Loucy (cell line): ENCODE measurements around the gene CFAP97D2.
"Not testable (repeated sequence)": the region's sequence is repeated elsewhere in the genome, so short reads cannot be mapped to it uniquely, and the experiment has no call there.

Source experiments
- H2AFZ ChIP-seq: fragments of 200-600 bp; sonication (generic); 2 replicates; pipeline ENCODE4 v1.6.0; 2016; ENCODE audit warnings: antibody characterized with exemption, mild to moderate bottlenecking, low read length, moderate library complexity
- H3F3A ChIP-seq: fragments of 200-600 bp; 2 replicates; pipeline ENCODE4 v1.6.0; 2016; ENCODE audit warnings: antibody characterized with exemption, low read depth, mild to moderate bottlenecking
- H3K27me3 ChIP-seq: fragments of 200-600 bp; sonication (generic); 2 replicates; pipeline ENCODE4 v1.6.1; 2014; ENCODE audit warnings: low read length, mild to moderate bottlenecking; ENCODE audit not compliant: insufficient read depth, poor library complexity, severe bottlenecking
- H3K36me3 ChIP-seq: fragments of 200-600 bp; sonication (generic); 2 replicates; pipeline ENCODE4 v1.6.1; 2016; ENCODE audit warnings: low read length; ENCODE audit not compliant: insufficient read depth
- H3K4me1 ChIP-seq: fragments of 200-600 bp; sonication (generic); 2 replicates; pipeline ENCODE4 v1.5.1; 2014; ENCODE audit warnings: low read length, mild to moderate bottlenecking; ENCODE audit not compliant: insufficient read depth, poor library complexity, severe bottlenecking
- H3K4me2 ChIP-seq: fragments of 200-600 bp; sonication (generic); 2 replicates; pipeline ENCODE4 v1.6.0; 2014; ENCODE audit warnings: antibody characterized with exemption, low read length, low read depth, mild to moderate bottlenecking; ENCODE audit not compliant: poor library complexity, severe bottlenecking
- H3K4me3 ChIP-seq: fragments of 200-600 bp; sonication (generic); 2 replicates; pipeline ENCODE4 v1.5.1; 2014; ENCODE audit warnings: low read length, mild to moderate bottlenecking, mixed read lengths; ENCODE audit not compliant: poor library complexity, severe bottlenecking
- H3K79me2 ChIP-seq: fragments of 200-600 bp; sonication (generic); 2 replicates; pipeline ENCODE4 v1.6.1; 2014; ENCODE audit warnings: low read length; ENCODE audit not compliant: insufficient read depth
- H3K9ac ChIP-seq: fragments of 200-600 bp; sonication (generic); 2 replicates; pipeline ENCODE4 v1.6.0; 2014; ENCODE audit warnings: mild to moderate bottlenecking, low read depth, low read length, moderate library complexity; ENCODE audit not compliant: poor library complexity, severe bottlenecking
- H3K9me2 ChIP-seq: fragments of 200-600 bp; sonication (generic); replicated peaks from 2 replicates; pipeline ENCODE4 v1.6.1; 2016; ENCODE audit warnings: low read depth, low read length, mixed read lengths
- H3K9me3 ChIP-seq: fragments of 200-600 bp; sonication (generic); 2 replicates; pipeline ENCODE4 v1.6.1; 2014; ENCODE audit warnings: mild to moderate bottlenecking, antibody characterized with exemption, low read length, low read depth; ENCODE audit not compliant: insufficient read depth
- H4K20me1 ChIP-seq: fragments of 200-600 bp; sonication (generic); 2 replicates; pipeline ENCODE4 v1.6.0; 2014; ENCODE audit warnings: antibody characterized with exemption, low read length, mild to moderate bottlenecking; ENCODE audit not compliant: insufficient read depth, poor library complexity, severe bottlenecking
- CTCF ChIP-seq: fragments of 200-600 bp; sonication (generic); conservative IDR thresholded peaks from 2 replicates; pipeline ENCODE4 v1.5.1; 2014; ENCODE audit warnings: mild to moderate bottlenecking, antibody characterized with exemption, low read length
- EZH2phosphoT487 ChIP-seq: fragments of 200-600 bp; IDR thresholded peaks from 2 replicates; pipeline ENCODE4 v1.6.1; 2018; ENCODE audit warnings: antibody characterized with exemption, mild to moderate bottlenecking, moderate library complexity, borderline replicate concordance

Gene CFAP97D2

GRCh38 chr13:114244637-114245036 is 65.6 kb downstream of the CFAP97D2 start:
- no peaks in the 10 kb centered on the region for H3K27me3 ChIP-seq
- H3K9me3 ChIP-seq: no peaks in the 10 kb centered on the region
- no peak overlapping the region for H3K9ac ChIP-seq
- H3F3A ChIP-seq: peaks cover 3% of the 10 kb centered on the region; the same call in 1 of the 2 replicates
- H3K4me2 ChIP-seq: no peak overlapping the region
- peaks cover 15% of the 10 kb centered on the region for H4K20me1 ChIP-seq
- no peaks in the 10 kb centered on the region for H3K9me2 ChIP-seq
- peaks cover 1% of the 10 kb centered on the region; the same call in 1 of the 2 replicates for H3K79me2 ChIP-seq
- TF ChIP-seq EZH2phosphoT487: no peak
- TF ChIP-seq CTCF: peak; percentile 51
- H3K4me1 ChIP-seq: peaks cover 17% of the 10 kb centered on the region
- no peak overlapping the region for H2AFZ ChIP-seq
- no peak overlapping the region for H3K4me3 ChIP-seq
- peaks cover 84% of the 10 kb centered on the region for H3K36me3 ChIP-seq

GRCh38 chr13:114248011-114248410 is 69.0 kb downstream of the CFAP97D2 start:
- Histone ChIP-seq H2AFZ (no peak overlapping the region), H4K20me1 (peaks cover 13% of the 10 kb centered on the region), H3F3A (peaks cover 3% of the 10 kb centered on the region; the same call in 1 of the 2 replicates), H3K27me3 (no peaks in the 10 kb centered on the region), H3K4me2 (no peak overlapping the region), H3K4me1 (peaks cover 11% of the 10 kb centered on the region), H3K79me2 (no peaks in the 10 kb centered on the region), H3K36me3 (peaks cover 87% of the 10 kb centered on the region), H3K4me3 (no peak overlapping the region), H3K9me2 (no peaks in the 10 kb centered on the region), H3K9me3 (no peaks in the 10 kb centered on the region), H3K9ac (no peak overlapping the region)
- TF ChIP-seq EZH2phosphoT487: no peak
- no peak for TF ChIP-seq CTCF

- H4K20me1 ChIP-seq: peaks cover 11% of the 10 kb centered on the region
- H3K36me3 ChIP-seq: peaks cover 79% of the 10 kb centered on the region; the same call in 1 of the 2 replicates
- no peak overlapping the region for H3K4me3 ChIP-seq
- H3K9me2 ChIP-seq: no peaks in the 10 kb centered on the region
- H3K27me3 ChIP-seq: no peaks in the 10 kb centered on the region
- no peak overlapping the region for H3K9ac ChIP-seq
- TF ChIP-seq CTCF (no peak), EZH2phosphoT487 (no peak)
- H3K79me2 ChIP-seq: no peaks in the 10 kb centered on the region
- H3K9me3 ChIP-seq: no peaks in the 10 kb centered on the region
- no peak overlapping the region for H2AFZ ChIP-seq
- no peaks in the 10 kb centered on the region for H3F3A ChIP-seq
- H3K4me2 ChIP-seq: no peak overlapping the region
- H3K4me1 ChIP-seq: peaks cover 5% of the 10 kb centered on the region
Measured at GRCh38 chr13:114249077-114249476, 70.0 kb downstream of the CFAP97D2 start.

DNA sequence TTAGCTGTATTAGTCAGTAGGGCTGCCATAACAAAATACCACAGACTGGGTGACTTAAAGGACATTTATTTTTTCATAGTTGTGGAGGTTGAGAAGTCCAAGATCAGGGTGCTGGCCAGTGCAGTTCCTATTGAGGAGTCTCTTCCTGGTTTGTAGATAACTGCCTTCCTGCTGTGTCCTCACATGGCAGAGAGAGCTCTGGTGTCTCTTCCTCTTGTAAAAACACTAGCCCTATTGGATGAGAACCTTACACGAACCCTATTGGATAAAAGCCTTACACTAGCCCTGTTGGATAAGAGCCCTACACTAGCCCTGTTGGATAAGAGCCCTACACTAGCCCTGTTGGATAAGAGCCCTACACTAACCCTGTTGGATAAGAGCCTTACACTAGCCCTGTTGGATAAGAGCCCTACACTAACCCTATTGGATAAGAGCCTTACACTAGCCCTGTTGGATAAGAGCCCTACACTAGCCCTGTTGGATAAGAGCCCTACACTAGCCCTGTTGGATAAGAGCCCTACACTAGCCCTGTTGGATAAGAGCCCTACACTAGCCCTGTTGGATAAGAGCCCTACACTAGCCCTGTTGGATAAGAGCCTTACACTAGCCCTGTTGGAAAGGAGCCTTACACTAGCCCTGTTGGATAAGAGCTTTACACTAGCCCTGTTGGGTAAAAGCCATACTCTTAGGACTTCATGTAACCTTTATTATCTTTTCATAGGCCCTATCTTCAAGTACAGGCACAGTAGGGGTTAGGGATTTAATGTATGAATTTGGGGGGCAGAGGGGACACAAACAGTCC is 72.8 kb downstream of the CFAP97D2 start:
- not testable (repeated sequence) for H3K9ac ChIP-seq, H3K4me3 ChIP-seq, H3K27me3 ChIP-seq, H3K9me3 ChIP-seq, H3K9me2 ChIP-seq, H2AFZ ChIP-seq, H3F3A ChIP-seq, H3K4me1 ChIP-seq, H4K20me1 ChIP-seq, H3K79me2 ChIP-seq
- Histone ChIP-seq H3K4me2 (peak overlapping the region; percentile 9), H3K36me3 (peaks cover 75% of the 10 kb centered on the region; the same call in 1 of the 2 replicates)
